Testis (tissue), 2 donors: ENCODE data around the gene COA6.

ENCODE experiments used
- POLR2A ChIP-seq: fragments of 450-650 bp; IDR thresholded peaks from one replicate; pipeline ENCODE4 v1.6.1; 2017; ENCODE audit warnings: antibody characterized with exemption, mild to moderate bottlenecking, moderate library complexity
- TF ChIP-seq, protein P1 (sequence below), 3 experiments: fragments of 450-650 bp in 2 of 3; fragments of 200-600 bp in 1 of 3; sonication (generic) in 1 of 3; IDR thresholded peaks; one replicate each; pipeline ENCODE4 v1.5.1; 2016 to 2019; ENCODE audit warnings: antibody characterized with exemption in 3 of 3, mild to moderate bottlenecking in 2 of 3, moderate library complexity in 1 of 3

DNA sequence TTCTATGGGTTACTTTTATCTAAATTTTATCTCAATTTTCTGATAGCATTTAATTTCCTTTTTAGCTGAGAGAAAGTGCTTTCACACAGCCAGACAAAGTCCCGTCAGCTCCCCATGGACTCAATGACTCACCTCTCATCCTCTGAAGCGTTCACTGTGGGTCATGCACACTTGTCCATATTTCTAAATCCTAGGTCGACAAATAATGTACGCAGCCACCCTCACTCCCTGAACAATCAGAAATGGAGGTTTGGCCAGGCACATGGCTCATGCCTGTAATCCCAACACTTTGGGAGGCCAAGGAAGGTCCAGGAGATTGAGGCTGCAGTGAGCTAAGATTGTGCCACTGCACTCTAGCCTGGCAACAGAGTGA lies 42.4 kb upstream of the COA6 start:
- TF ChIP-seq, protein P1, sequence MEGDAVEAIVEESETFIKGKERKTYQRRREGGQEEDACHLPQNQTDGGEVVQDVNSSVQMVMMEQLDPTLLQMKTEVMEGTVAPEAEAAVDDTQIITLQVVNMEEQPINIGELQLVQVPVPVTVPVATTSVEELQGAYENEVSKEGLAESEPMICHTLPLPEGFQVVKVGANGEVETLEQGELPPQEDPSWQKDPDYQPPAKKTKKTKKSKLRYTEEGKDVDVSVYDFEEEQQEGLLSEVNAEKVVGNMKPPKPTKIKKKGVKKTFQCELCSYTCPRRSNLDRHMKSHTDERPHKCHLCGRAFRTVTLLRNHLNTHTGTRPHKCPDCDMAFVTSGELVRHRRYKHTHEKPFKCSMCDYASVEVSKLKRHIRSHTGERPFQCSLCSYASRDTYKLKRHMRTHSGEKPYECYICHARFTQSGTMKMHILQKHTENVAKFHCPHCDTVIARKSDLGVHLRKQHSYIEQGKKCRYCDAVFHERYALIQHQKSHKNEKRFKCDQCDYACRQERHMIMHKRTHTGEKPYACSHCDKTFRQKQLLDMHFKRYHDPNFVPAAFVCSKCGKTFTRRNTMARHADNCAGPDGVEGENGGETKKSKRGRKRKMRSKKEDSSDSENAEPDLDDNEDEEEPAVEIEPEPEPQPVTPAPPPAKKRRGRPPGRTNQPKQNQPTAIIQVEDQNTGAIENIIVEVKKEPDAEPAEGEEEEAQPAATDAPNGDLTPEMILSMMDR (IDR thresholded peaks at IDR 0.05) = no peak
- no peak for TF ChIP-seq POLR2A
